Hematopoietic multipotent progenitor cell treated with erythropoietin and hydrocortisone succinate and interleukin-3 and kit ligand, for 4 days (in vitro differentiated cells): Measurements from ENCODE around the gene RTN4RL1.
"Not testable (repeated sequence)": the region's sequence is repeated elsewhere in the genome, so short reads cannot be mapped to it uniquely, and the experiment has no call there.

Source experiments
- DNase-seq: peaks from one replicate; pipeline ENCODE4 v3.0.0-alpha.2; 2015

Gene RTN4RL1

GRCh38 chr17:2023692-2024571 lies 1.2 kb downstream of the RTN4RL1 start:
- peak; percentile 72 for DNase-seq

- no peak for DNase-seq
Observed at GRCh38 chr17:2023256-2023655, 1.9 kb downstream of the RTN4RL1 start.

- peak; percentile 37 for DNase-seq
Observed at GRCh38 chr17:2022647-2023240, 2.4 kb downstream of the RTN4RL1 start.

DNA sequence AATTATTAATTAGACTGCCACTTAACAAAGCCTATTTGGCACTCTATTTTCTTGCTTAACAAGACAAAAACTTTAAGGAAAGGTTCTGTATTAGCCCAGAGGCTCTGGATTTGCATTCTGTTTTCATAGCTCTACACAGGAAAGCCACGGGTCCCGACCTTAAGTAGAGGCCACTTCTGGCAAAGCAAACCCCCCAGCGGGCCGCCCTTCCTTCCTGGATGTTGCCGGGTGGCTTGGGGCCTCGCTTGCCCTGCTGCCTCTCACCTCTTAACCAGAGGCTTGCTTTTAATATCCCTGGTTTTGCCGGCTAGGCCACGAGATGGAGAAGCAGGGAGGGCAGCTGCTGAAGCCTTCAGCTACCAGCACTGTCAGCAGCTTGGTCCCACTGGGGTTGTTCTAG lies 4.4 kb downstream of the RTN4RL1 start:
- DNase-seq = no peak

DNA sequence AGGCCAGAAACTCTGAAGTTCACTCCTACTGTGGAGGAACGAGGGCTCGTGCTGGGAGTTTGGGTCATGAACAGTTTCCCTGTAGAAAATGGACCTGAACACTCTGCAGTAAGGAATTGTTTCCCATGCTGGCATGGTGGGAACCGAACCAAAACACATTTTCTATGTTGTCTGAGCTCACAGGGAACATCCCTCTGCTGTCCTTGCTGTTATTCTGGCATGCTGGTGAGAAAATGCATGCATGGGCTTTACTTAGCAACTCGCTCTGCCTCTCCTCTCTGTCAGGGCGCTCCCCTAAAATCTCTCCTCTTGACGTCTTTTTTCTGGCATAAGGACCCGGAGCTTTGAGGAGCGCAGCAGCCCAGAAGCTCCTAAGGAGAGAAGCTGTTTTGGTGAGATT lies 5.4 kb downstream of the RTN4RL1 start:
- no peak for DNase-seq

DNA sequence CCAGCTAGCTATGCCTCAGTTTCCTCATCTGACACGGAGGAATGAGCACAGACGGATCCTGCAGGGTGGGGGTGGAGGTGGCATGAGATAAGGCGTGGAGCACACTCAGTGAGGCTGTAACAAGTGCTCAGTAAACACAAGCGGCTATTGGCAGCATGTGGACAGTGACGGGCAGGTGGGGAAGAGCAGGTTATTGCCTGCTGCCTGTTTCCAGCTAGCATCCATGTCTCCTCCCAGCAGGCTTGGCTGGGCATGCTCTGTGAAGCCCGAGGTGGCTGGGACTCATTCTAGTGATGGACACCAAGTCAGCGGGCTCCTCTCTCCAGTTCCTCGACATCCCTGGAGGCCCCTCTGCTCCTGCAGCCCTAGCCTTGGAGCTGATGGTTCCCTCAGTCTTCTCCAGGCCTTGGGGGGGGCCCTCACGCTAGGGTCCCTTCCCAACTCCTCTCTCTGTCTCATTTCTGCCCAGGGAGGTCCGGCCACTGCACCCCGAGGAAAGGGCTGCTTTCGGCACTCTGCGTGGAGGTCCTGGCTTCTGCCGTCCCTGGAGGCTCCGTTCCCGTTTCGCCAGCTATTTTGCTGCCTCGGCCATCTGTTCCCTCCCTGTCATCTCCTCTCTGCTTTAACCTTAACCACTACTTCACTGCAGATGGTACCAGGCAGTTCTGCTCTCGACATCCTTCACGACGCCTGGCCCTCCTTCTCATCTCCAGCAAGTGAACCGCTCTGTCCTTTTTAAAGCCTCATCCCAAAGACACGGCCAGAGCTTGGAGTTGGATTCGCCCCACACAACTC lies 6.2 kb downstream of the RTN4RL1 start:
- no peak for DNase-seq

GRCh38 chr17:2017274-2017941 lies 7.7 kb downstream of the RTN4RL1 start:
- DNase-seq = no peak

GRCh38 chr17:2016494-2016893 lies 8.6 kb downstream of the RTN4RL1 start:
- DNase-seq = no peak

DNA sequence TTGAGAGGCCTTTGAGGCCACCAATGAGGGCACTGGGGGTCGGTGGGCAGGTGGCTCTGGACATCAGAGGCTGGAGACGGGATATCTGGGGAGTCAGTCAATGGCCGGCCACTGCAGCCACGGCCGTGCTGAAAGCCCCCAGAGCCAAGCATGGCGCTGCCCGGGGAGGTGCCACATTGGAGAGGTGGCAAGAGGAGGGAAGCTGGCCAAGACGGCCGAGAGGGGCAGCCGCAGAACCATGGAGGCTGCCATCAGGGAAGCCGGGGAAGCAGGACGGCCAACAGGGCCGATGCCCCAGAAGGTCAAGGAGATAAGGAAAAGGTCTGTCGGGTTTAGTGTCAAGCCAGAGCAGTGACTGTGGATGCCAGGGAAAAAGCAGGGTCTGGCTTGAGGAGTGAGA lies 9.8 kb downstream of the RTN4RL1 start:
- no peak for DNase-seq

DNA sequence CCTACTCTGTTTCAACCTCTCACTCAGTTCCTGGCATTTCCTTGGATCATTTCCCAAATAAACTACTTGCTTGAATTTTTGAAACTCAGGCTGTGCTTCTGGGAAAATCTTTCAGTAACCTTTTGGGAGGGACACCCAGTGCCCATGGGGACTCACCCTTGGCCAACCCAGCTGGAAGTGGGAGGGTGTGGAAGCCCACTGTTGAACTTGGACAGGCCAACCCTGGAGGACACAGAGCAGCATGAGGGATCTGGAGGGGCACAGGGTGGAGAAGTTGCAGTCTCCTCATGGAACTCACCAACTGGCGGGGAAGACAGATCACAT lies 11.2 kb downstream of the RTN4RL1 start:
- no peak for DNase-seq

GRCh38 chr17:2013220-2013993 lies 11.7 kb downstream of the RTN4RL1 start:
- not testable (repeated sequence) for DNase-seq

- DNase-seq = no peak
Observed at GRCh38 chr17:2012499-2012898, 12.6 kb downstream of the RTN4RL1 start.

DNA sequence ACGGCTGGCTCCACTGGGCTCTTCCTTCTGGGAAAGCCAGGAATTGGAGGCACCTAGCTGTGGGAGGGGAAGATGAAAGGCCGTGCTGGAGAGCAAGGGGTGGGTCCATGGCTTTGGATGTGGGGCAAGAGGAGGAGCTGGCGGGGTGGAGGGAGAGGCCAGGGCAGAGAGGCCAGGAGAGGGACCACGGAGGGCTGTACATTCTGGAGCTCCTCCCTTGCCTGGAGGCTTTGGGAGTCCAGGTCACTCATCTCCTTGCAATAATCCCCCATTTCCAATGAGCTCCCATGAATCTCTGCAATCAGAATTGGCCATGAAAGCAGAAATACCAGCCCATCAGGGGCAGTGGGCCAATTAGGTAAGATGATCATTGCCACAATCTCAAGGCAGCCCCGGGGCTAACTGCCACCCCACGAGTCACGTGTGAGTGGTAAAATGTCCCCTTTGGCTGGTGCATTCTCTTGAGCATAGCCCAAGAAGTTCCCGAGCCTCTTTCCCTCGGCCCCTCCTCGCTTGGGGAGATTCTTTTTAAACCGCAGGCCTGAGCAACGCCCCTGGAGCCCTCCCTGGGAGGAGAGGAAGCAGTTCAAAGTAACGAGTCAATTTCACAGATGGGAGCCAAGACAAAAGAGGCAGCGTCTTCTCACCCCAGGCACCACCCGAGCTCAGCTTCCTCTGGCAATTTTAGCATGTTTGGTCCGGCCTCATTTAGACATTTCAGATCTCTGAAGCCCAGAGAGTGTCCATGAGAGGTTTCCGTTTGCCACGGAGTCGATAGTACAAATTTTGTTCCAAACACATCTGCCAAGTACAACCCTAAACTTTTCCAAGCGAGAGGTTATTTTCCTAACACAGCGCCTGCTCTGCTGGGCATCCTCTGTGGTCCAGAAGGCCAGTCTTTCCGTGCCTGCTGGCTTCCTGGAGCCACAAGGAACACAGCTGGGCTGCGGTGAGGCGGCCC lies 13.4 kb downstream of the RTN4RL1 start:
- peak; percentile 48 for DNase-seq

DNA sequence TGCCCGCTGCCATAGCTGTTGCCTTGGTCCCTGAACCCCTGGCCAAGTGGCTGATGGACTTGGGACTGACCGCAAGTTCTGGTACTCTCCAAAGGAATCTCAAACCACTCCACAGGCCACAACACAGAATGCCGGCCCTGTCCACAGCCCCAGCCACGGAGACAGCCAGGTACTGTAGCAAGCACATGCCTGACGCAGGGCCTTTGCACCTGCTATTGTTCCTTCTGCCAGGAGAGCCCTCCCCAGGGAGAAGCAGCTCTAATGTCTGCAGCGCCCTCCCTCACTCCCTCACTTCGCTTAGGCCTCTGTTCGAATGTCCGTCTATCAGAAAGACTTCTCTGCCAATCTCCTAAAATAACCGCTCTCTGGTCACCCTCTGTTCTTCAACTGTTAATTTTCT lies 15.4 kb downstream of the RTN4RL1 start:
- DNase-seq = no peak

DNA sequence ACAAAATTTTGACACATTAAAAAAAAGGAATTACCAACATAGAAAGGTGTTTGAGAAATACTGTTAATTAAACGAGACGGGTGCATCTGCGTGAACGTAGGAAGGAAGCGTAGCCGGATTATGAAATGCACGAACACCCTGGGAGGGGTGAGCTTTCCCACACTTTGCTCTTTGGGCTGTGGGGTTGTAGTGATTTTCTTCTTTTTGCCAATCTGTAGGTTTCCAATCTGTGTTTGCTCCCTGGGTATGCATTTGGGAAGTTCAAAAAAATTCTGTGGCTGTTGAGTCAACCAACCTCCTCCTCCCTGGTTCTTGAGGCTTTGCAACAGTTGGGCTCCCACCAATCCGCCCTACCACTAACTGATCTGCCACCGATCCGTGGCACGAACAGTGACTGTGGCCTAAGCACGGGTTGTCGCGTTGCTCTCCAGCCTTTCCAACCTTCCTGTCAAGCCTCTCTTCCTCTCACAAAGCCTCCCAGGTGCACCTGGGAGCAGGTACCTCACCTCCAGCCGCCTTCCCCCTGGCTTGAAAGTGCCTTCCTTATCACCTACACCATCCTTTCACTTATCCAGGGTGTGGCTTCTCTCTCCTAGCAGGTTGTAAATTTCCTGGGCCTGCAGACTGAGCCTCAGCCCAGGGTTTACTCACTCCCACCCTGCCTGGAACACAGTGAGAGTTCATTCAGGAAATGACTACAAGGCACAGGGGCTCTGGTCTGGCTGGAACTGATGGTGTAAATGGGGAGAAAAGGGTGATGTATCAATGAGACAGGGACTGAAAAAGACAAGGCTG lies 16.6 kb downstream of the RTN4RL1 start:
- no peak for DNase-seq

DNA sequence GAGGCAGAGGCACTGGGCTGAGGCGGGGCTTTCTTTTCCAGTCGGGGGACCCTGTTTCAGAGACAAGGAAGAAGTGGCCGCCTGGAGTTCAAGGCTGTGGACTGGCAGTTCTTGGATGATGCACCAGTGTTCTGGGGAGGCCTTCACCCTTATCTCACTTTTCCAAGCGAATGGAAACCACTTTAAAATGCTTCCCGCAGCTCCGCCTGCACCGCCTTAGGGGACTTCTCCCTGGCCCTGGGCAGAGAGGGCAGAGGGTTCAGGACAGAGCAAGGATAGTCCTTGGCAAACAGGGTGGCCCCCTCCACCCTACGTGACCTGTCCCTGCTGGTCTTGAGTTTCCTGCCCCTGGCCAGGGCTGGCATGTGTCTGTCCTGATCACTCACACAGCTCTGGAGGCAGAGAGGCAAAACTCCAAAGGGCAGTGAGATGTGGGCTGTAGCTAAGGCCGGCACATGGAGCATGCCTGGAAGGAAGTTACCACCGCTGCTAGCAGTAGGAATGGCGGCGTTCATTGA lies 20.6 kb downstream of the RTN4RL1 start:
- no peak for DNase-seq

GRCh38 chr17:2003525-2003924 lies 21.6 kb downstream of the RTN4RL1 start:
- DNase-seq = no peak

- no peak for DNase-seq
Observed at GRCh38 chr17:2002767-2003329, 22.3 kb downstream of the RTN4RL1 start.

GRCh38 chr17:1999557-2000251 lies 25.4 kb downstream of the RTN4RL1 start:
- no peak for DNase-seq
